ENCODE measurements around the gene SUPT20H.
"Not testable (repeated sequence)": the region's sequence is repeated elsewhere in the genome, so short reads cannot be mapped to it uniquely, and the experiment has no call there.

DNA sequence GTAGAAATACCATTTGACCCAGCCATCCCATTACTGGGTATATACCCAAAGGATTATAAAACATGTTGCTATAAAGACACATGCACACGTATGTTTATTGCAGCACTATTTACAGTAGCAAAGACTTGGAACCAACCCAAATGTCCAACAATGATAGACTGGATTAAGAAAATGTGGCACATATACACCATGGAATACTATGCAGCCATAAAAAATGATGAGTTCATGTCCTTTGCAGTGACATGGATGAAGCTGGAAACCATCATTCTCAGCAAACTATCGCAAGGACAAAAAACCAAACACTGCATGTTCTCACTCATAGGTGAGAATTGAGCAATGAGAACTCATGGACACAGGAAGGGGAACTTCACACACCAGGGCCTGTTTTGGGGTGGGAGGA, 3.3 kb downstream of the SUPT20H start:
- not testable (repeated sequence) for TF ChIP-seq EZH2 (IDR thresholded peaks at IDR 0.05; ENCODE audit: borderline replicate concordance)
- TF ChIP-seq, protein P1, sequence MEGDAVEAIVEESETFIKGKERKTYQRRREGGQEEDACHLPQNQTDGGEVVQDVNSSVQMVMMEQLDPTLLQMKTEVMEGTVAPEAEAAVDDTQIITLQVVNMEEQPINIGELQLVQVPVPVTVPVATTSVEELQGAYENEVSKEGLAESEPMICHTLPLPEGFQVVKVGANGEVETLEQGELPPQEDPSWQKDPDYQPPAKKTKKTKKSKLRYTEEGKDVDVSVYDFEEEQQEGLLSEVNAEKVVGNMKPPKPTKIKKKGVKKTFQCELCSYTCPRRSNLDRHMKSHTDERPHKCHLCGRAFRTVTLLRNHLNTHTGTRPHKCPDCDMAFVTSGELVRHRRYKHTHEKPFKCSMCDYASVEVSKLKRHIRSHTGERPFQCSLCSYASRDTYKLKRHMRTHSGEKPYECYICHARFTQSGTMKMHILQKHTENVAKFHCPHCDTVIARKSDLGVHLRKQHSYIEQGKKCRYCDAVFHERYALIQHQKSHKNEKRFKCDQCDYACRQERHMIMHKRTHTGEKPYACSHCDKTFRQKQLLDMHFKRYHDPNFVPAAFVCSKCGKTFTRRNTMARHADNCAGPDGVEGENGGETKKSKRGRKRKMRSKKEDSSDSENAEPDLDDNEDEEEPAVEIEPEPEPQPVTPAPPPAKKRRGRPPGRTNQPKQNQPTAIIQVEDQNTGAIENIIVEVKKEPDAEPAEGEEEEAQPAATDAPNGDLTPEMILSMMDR (IDR thresholded peaks at IDR 0.05; ENCODE audit: poor library complexity) = not testable (repeated sequence)
